ENCODE measurements around the gene GPC3.
"Not testable (repeated sequence)": the region's sequence is repeated elsewhere in the genome, so short reads cannot be mapped to it uniquely, and the experiment has no call there.

Gene GPC3

GRCh38 chrX:133762976-133763548 is 222.3 kb downstream of the GPC3 start:
- DNase-seq (ENCODE audit: low spot score), result not testable (repeated sequence)

- no peak for DNase-seq (ENCODE audit: low spot score)
These were observed 230.7 kb downstream of the GPC3 start for GRCh38 chrX:133754657-133755056.

- DNase-seq (ENCODE audit: low spot score), result no peak
These were observed 235.4 kb downstream of the GPC3 start for GRCh38 chrX:133749951-133750350.

GRCh38 chrX:133749370-133749769 is 236.0 kb downstream of the GPC3 start:
- no peak for DNase-seq (ENCODE audit: low spot score)

GRCh38 chrX:133747196-133747595 is 238.2 kb downstream of the GPC3 start:
- no peak for DNase-seq (ENCODE audit: low spot score)

- no peak for DNase-seq (ENCODE audit: low spot score)
These were observed 238.8 kb downstream of the GPC3 start for GRCh38 chrX:133746593-133746992.

- no peak for DNase-seq (ENCODE audit: low spot score)
These were observed 240.0 kb downstream of the GPC3 start for GRCh38 chrX:133745349-133745748.

- DNase-seq (ENCODE audit: low spot score), result no peak
These were observed 242.6 kb downstream of the GPC3 start for GRCh38 chrX:133742602-133743305.

GRCh38 chrX:133741303-133741702 is 244.1 kb downstream of the GPC3 start:
- DNase-seq (ENCODE audit: low spot score), result no peak

- DNase-seq (ENCODE audit: low spot score), result no peak
These were observed 258.8 kb downstream of the GPC3 start for GRCh38 chrX:133726642-133727041.

GRCh38 chrX:133726211-133726630 is 259.2 kb downstream of the GPC3 start:
- peak; percentile 16 for DNase-seq (ENCODE audit: low spot score)

- no peak for DNase-seq (ENCODE audit: low spot score)
These were observed 261.5 kb downstream of the GPC3 start for GRCh38 chrX:133723930-133724329.

GRCh38 chrX:133722756-133723155 is 262.6 kb downstream of the GPC3 start:
- no peak for DNase-seq (ENCODE audit: low spot score)

- DNase-seq (ENCODE audit: low spot score), result not testable (repeated sequence)
These were observed 265.1 kb downstream of the GPC3 start for GRCh38 chrX:133720269-133720668.

GRCh38 chrX:133715715-133716114 is 269.7 kb downstream of the GPC3 start:
- no peak for DNase-seq (ENCODE audit: low spot score)

GRCh38 chrX:133709501-133709900 is 275.9 kb downstream of the GPC3 start:
- DNase-seq (ENCODE audit: low spot score), result no peak

GRCh38 chrX:133706890-133707289 is 278.5 kb downstream of the GPC3 start:
- DNase-seq (ENCODE audit: low spot score), result no peak

- no peak for DNase-seq (ENCODE audit: low spot score)
These were observed 283.2 kb downstream of the GPC3 start for GRCh38 chrX:133702230-133702629.

- DNase-seq (ENCODE audit: low spot score), result no peak
These were observed 286.2 kb downstream of the GPC3 start for GRCh38 chrX:133699023-133699728.

- no peak for DNase-seq (ENCODE audit: low spot score)
These were observed 287.1 kb downstream of the GPC3 start for GRCh38 chrX:133698298-133698697.

- DNase-seq (ENCODE audit: low spot score), result no peak
These were observed 287.7 kb downstream of the GPC3 start for GRCh38 chrX:133697656-133698055.

GRCh38 chrX:133689997-133690599 is 295.3 kb downstream of the GPC3 start:
- no peak for DNase-seq (ENCODE audit: low spot score)

GRCh38 chrX:133685822-133686221 is 299.6 kb downstream of the GPC3 start:
- no peak for DNase-seq (ENCODE audit: low spot score)

All from LoVo (cell line).